WTC11 (cell line): Measurements from ENCODE around the gene TADA2A.

Experiments
- ATF1 ChIP-seq: sonication (generic); formaldehyde crosslinking; IDR thresholded peaks from 2 replicates; pipeline ENCODE4 v1.8.1; 2023; ENCODE audit warnings: mild to moderate bottlenecking, moderate library complexity, missing genetic modification reagents
- ATF3 ChIP-seq: sonication (generic); formaldehyde crosslinking; conservative IDR thresholded peaks from 2 replicates; pipeline ENCODE4 v1.8.1; 2022; ENCODE audit warnings: mild to moderate bottlenecking, missing genetic modification reagents
- JAZF1 ChIP-seq: fragments of 250-450 bp; sonication (Bioruptor Pico); IDR thresholded peaks from 2 replicates; pipeline ENCODE4 v1.9.0; 2021; ENCODE audit warnings: moderate library complexity, mild to moderate bottlenecking, inconsistent platforms
- MAX ChIP-seq: sonication (generic); formaldehyde crosslinking; IDR thresholded peaks from 2 replicates; pipeline ENCODE4 v1.8.0; 2022; ENCODE audit warnings: mild to moderate bottlenecking, missing genetic modification reagents
- SP1 ChIP-seq: sonication (generic); formaldehyde crosslinking; conservative IDR thresholded peaks from 2 replicates; pipeline ENCODE4 v1.8.1; 2022; ENCODE audit warnings: missing genetic modification reagents
- TF ChIP-seq, protein P1 (sequence below): fragments of 200-600 bp; IDR thresholded peaks from 2 replicates; pipeline ENCODE4 v1.8.0; 2022; ENCODE audit warnings: antibody characterized with exemption
- TF ChIP-seq, protein P2 (sequence below): sonication (generic); formaldehyde crosslinking; IDR thresholded peaks from 2 replicates; pipeline ENCODE4 v1.8.1; 2023; ENCODE audit warnings: mild to moderate bottlenecking, missing genetic modification reagents, moderate library complexity

- TF ChIP-seq MAX (CRISPR knock-in tag) (no peak), SP1 (no peak), JAZF1 (CRISPR knock-in tag) (no peak), ATF1 (no peak), ATF3 (CRISPR knock-in tag) (no peak)
- TF ChIP-seq, protein P1, sequence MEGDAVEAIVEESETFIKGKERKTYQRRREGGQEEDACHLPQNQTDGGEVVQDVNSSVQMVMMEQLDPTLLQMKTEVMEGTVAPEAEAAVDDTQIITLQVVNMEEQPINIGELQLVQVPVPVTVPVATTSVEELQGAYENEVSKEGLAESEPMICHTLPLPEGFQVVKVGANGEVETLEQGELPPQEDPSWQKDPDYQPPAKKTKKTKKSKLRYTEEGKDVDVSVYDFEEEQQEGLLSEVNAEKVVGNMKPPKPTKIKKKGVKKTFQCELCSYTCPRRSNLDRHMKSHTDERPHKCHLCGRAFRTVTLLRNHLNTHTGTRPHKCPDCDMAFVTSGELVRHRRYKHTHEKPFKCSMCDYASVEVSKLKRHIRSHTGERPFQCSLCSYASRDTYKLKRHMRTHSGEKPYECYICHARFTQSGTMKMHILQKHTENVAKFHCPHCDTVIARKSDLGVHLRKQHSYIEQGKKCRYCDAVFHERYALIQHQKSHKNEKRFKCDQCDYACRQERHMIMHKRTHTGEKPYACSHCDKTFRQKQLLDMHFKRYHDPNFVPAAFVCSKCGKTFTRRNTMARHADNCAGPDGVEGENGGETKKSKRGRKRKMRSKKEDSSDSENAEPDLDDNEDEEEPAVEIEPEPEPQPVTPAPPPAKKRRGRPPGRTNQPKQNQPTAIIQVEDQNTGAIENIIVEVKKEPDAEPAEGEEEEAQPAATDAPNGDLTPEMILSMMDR = no peak
- TF ChIP-seq, protein P2, sequence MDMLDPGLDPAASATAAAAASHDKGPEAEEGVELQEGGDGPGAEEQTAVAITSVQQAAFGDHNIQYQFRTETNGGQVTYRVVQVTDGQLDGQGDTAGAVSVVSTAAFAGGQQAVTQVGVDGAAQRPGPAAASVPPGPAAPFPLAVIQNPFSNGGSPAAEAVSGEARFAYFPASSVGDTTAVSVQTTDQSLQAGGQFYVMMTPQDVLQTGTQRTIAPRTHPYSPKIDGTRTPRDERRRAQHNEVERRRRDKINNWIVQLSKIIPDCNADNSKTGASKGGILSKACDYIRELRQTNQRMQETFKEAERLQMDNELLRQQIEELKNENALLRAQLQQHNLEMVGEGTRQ (CRISPR knock-in tag) = no peak
Observed at GRCh38 chr17:37410357-37410756, 3.7 kb downstream of the TADA2A start.
